A549 (cell line): ENCODE data around the gene MSRB3. TPM values are rescaled to one million over a fixed set of nuclear protein-coding genes. Genes with fewer than 3 reads are reported as not detected.

ENCODE experiments used
- ATAC-seq, 2 experiments: fragments of 200-7000 bp in 1 of 2; fragments of >200 bp in 1 of 2; cut with Nextera tagmentation in 1 of 2; cut with Tn5 transposase in 1 of 2; 3 replicates each; pipeline versions ENCODE4 v1.8.0 to v1.9.1; 2018 to 2020; ENCODE audit warnings: mild to moderate bottlenecking in 1 of 2, moderate library complexity in 1 of 2
- CTCF ChIA-PET: fragments of 300-600 bp; sonication (Branson Sonifier 250); formaldehyde crosslinking; extraction: SDS; loops from one replicate; lab custom pipeline; 2021; ENCODE audit warnings: antibody characterized with exemption, inconsistent platforms; lab: Yijun Ruan, JAX
- POLR2A ChIA-PET: fragments of 350-600 bp; formaldehyde crosslinking; extraction: SDS; loops from one replicate; lab custom pipeline; 2021; ENCODE audit warnings: antibody characterized with exemption, inconsistent platforms; lab: Yijun Ruan, JAX
- DNase-seq, 2 experiments: peaks; one replicate each; pipeline versions ENCODE4 v3.0.0 to v3.0.0-alpha.2; 2011 to 2016; ENCODE audit warnings: low read depth in 1 of 2, low spot score in 1 of 2
- FAIRE-seq: peaks from 2 replicates; lab custom pipeline; 2011; peaks lifted over from hg19 to GRCh38; lab: Jason Lieb, UNC
- H3K27ac ChIP-seq, 2 experiments: fragments of >200 bp; sonication (Bioruptor Twin); formaldehyde crosslinking; 3 replicates each; pipeline ENCODE4 v1.5.1; 2016 to 2017
- H3K4me1 ChIP-seq: fragments of >200 bp; sonication (Bioruptor Twin); formaldehyde crosslinking; 3 replicates; pipeline ENCODE4 v1.6.1; 2016
- H3K4me2 ChIP-seq: fragments of >200 bp; sonication (Bioruptor Twin); formaldehyde crosslinking; 3 replicates; pipeline ENCODE4 v1.6.1; 2016
- H3K4me3 ChIP-seq: fragments of >200 bp; sonication (Bioruptor Twin); formaldehyde crosslinking; 3 replicates; pipeline ENCODE4 v1.5.1; 2016
- H3K9me3 ChIP-seq: fragments of >200 bp; sonication (Bioruptor Twin); formaldehyde crosslinking; 3 replicates; pipeline ENCODE4 v1.6.1; 2016
- BHLHE40 ChIP-seq: IDR thresholded peaks from 2 replicates; pipeline ENCODE4 v1.6.1; 2012; ENCODE audit warnings: low read depth, low read length, inconsistent platforms
- CBX2 ChIP-seq: fragments of 200-600 bp; sonication (generic); IDR thresholded peaks from 2 replicates; pipeline ENCODE4 v1.6.1; 2016; ENCODE audit warnings: low read depth, mild to moderate bottlenecking, borderline replicate concordance
- CTCF ChIP-seq: fragments of >200 bp; sonication (Bioruptor Twin); formaldehyde crosslinking; IDR thresholded peaks from 3 replicates; pipeline ENCODE4 v1.5.1; 2016
- ELK1 ChIP-seq: fragments of 150-350 bp; IDR thresholded peaks from 2 replicates; pipeline ENCODE4 v1.6.1; 2014; ENCODE audit warnings: low read depth, mild to moderate bottlenecking, low read length
- FOSB ChIP-seq: fragments of 250-450 bp; sonication (Bioruptor Pico); IDR thresholded peaks from 2 replicates; pipeline ENCODE4 v1.5.0; 2020; ENCODE audit warnings: mild to moderate bottlenecking, moderate library complexity
- FOSL2 ChIP-seq, 2 experiments: fragments of 450-650 bp in 1 of 2; fragments of >200 bp in 1 of 2; sonication (Bioruptor Twin) in 1 of 2; formaldehyde crosslinking; IDR thresholded peaks; 2 replicates each; pipeline versions ENCODE4 v1.5.0 to v1.6.1; 2016 to 2020; ENCODE audit warnings: mild to moderate bottlenecking in 1 of 2, moderate library complexity in 1 of 2
- HDAC2 ChIP-seq: fragments of 200-600 bp; sonication (generic); IDR thresholded peaks from 2 replicates; pipeline ENCODE4 v1.6.1; 2016
- HES2 ChIP-seq: fragments of >200 bp; sonication (Bioruptor Twin); formaldehyde crosslinking; IDR thresholded peaks from 2 replicates; pipeline ENCODE4 v1.6.1; 2016
- HEYL ChIP-seq: fragments of 250-450 bp; sonication (Bioruptor Pico); IDR thresholded peaks from 2 replicates; pipeline ENCODE4 v1.8.0; 2021; ENCODE audit warnings: mild to moderate bottlenecking, moderate library complexity
- HOXA7 ChIP-seq: fragments of 250-450 bp; sonication (Bioruptor Pico); IDR thresholded peaks from 2 replicates; pipeline ENCODE4 v1.5.0; 2020; ENCODE audit warnings: mild to moderate bottlenecking, moderate library complexity
- HOXB5 ChIP-seq: fragments of 250-450 bp; sonication (Bioruptor Pico); IDR thresholded peaks from 2 replicates; pipeline ENCODE4 v1.5.0; 2020; ENCODE audit warnings: mild to moderate bottlenecking, moderate library complexity
- MAX ChIP-seq: IDR thresholded peaks from 2 replicates; pipeline ENCODE4 v1.6.1; 2012
- MYC ChIP-seq: IDR thresholded peaks from 2 replicates; pipeline ENCODE4 v1.6.1; 2012; ENCODE audit warnings: mild to moderate bottlenecking, inconsistent platforms, low read length, improper control_type of control experiment, borderline replicate concordance
- RAD21 ChIP-seq, 2 experiments: fragments of >200 bp in 1 of 2; sonication (Bioruptor Twin) in 1 of 2; formaldehyde crosslinking in 1 of 2; IDR thresholded peaks in 1 of 2; conservative IDR thresholded peaks in 1 of 2; 2 replicates in 1 of 2; 3 replicates in 1 of 2; pipeline ENCODE4 v1.6.1; 2012 to 2018; ENCODE audit warnings: inconsistent platforms in 1 of 2
- RCOR1 ChIP-seq: fragments of 150-350 bp; IDR thresholded peaks from 2 replicates; pipeline ENCODE4 v1.6.1; 2014; ENCODE audit warnings: antibody characterized with exemption, low read length, low read depth
- SREBF2 ChIP-seq: fragments of 450-650 bp; IDR thresholded peaks from 2 replicates; pipeline ENCODE4 v1.6.1; 2014; ENCODE audit warnings: mild to moderate bottlenecking, moderate library complexity
- TP53 ChIP-seq: fragments of 250-450 bp; sonication (Bioruptor Pico); IDR thresholded peaks from 2 replicates; pipeline ENCODE4 v1.5.0; 2021; ENCODE audit warnings: mild to moderate bottlenecking, moderate library complexity
- USF2 ChIP-seq: fragments of 450-650 bp; IDR thresholded peaks from 2 replicates; pipeline ENCODE4 v1.6.1; 2014; ENCODE audit warnings: antibody characterized with exemption
- ZSCAN20 ChIP-seq: fragments of 250-450 bp; sonication (Bioruptor Pico); IDR thresholded peaks from 2 replicates; pipeline ENCODE4 v1.8.0; 2022; ENCODE audit warnings: mild to moderate bottlenecking, moderate library complexity
- WGBS: methylation state at CpG from one replicate; pipeline ENCODE4 v1.1.6; 2017; ENCODE audit errors: missing lambda C conversion rate; 5-methylcytosine and 5-hydroxymethylcytosine counted together
- polyA plus RNA-seq, 4 experiments: library from polyadenylated mRNA; depleted of rRNA in 3 of 4; stranded (reverse); fragments of >200 nt; fragmentation: RNase III in 1 of 4; extraction: RNeasy Plus Mini Kit Qiagen cat#74134 plus additional on column Dnase treatment in 1 of 4; gene quantifications; 2 replicates in 3 of 4; 3 replicates in 1 of 4; pipeline ENCODE4 v1.2.3, GENCODE V29; 2011 to 2017

Gene MSRB3
- polyA plus RNA-seq, 2 of the 4 experiments (the other 2 are of a cell fraction) = 25.2 to 46.1 TPM

- WGBS = 74% methylated on average over 3 of the region's 3 CpGs
- H3K9me3 ChIP-seq = no peaks in the 10 kb centered on the region
- FAIRE-seq (peak; percentile 18), ATAC-seq (peak; percentile 70 to 96), DNase-seq (peak; percentile 20 to 56)
- ChIA-PET CTCF (interaction anchor here (0.5 to 1.8 kb wide), 6 partner anchors 12 to 803 kb away, joined by 3 to 8 read pairs (median 3); no protein-coding TSS in a partner anchor), POLR2A (no interaction called here)
- TF ChIP-seq HOXB5 (CRISPR knock-in tag) (no peak), HEYL (CRISPR knock-in tag) (no peak), USF2 (peak; percentile 42), MYC (peak; percentile 39; the same call in 1 of the 2 replicates), MAX (peak; percentile 80)
- no peak overlapping the region for H3K4me3 ChIP-seq
- no peak overlapping the region for H3K27ac ChIP-seq
- no peaks in the 10 kb centered on the region for H3K4me1 ChIP-seq
- no peak overlapping the region for H3K4me2 ChIP-seq
These were observed 22.3 kb downstream of the MSRB3 start for GRCh38 chr12:65300679-65301349.

GRCh38 chr12:65302891-65303290 lies 24.4 kb downstream of the MSRB3 start:
- CTCF ChIA-PET = interaction anchor here (0.6 to 1.6 kb wide), 4 partner anchors 9 to 785 kb away, joined by 3 to 4 read pairs (median 3); no protein-coding TSS in a partner anchor

More at GRCh38 chr12:65302891-65303290, 24.4 kb downstream of the MSRB3 start:
- Histone ChIP-seq H3K4me2 (no peak overlapping the region), H3K9me3 (no peaks in the 10 kb centered on the region), H3K4me3 (no peak overlapping the region), H3K27ac (no peak overlapping the region), H3K4me1 (peaks cover 7% of the 10 kb centered on the region)
- POLR2A ChIA-PET = no interaction called here
- WGBS = 92% methylated on average over 3 of the region's 3 CpGs
- TF ChIP-seq HES2 (no peak), RCOR1 (no peak), MAX (no peak), BHLHE40 (no peak), FOSL2 (IDR thresholded peaks at IDR 0.05) (no peak), FOSL2 (CRISPR knock-in tag; IDR thresholded peaks at IDR 0.05) (no peak), TP53 (CRISPR knock-in tag) (no peak), HDAC2 (no peak), CBX2 (no peak), SREBF2 (no peak), ZSCAN20 (CRISPR knock-in tag) (no peak), HEYL (CRISPR knock-in tag) (no peak), HOXA7 (CRISPR knock-in tag) (no peak), RAD21 (conservative IDR thresholded peaks at IDR 0.05 in 1 of 2, IDR thresholded peaks at IDR 0.05 in 1 of 2) (no peak), CTCF (no peak), ELK1 (no peak), FOSB (no peak)
- ATAC-seq = no peak
- DNase-seq = no peak
- no peak for FAIRE-seq
